H1 (cell line): ENCODE measurements around the gene SLC2A11. TPM values are rescaled to one million over a fixed set of nuclear protein-coding genes. Genes with fewer than 3 reads are reported as not detected.

Source experiments
- CTCF ChIA-PET: fragments of 300-600 bp; sonication (Branson Sonifier 250); formaldehyde crosslinking; loops from one replicate; lab custom pipeline; 2021; ENCODE audit not compliant: partially characterized antibody; lab: Charles Lee
- POLR2A ChIA-PET: fragments of 300-600 bp; sonication (Branson Sonifier 250); formaldehyde crosslinking; loops from one replicate; lab custom pipeline; 2021; ENCODE audit warnings: inconsistent platforms; ENCODE audit not compliant: partially characterized antibody; lab: Charles Lee
- DNase-seq, 2 experiments: peaks; one replicate each; pipeline versions ENCODE4 v3.0.0 to v3.0.0-alpha.2; 2010 to 2022; ENCODE audit warnings: low spot score in 2 of 2, low read depth in 1 of 2, mixed read lengths in 1 of 2
- FAIRE-seq: peaks from 2 replicates; lab custom pipeline; 2011; peaks lifted over from hg19 to GRCh38; lab: Jason Lieb, UNC
- H2AFZ ChIP-seq: 2 replicates; pipeline ENCODE4 v1.8.1; 2012; ENCODE audit warnings: low read length, inconsistent platforms
- H2AK5ac ChIP-seq: 2 replicates; pipeline ENCODE4 v1.6.1; 2013; ENCODE audit warnings: low read depth, low read length
- H2BK120ac ChIP-seq: replicated peaks from 2 replicates; pipeline ENCODE3; 2013; ENCODE audit warnings: low read depth, low read length, inconsistent platforms
- H2BK12ac ChIP-seq: 2 replicates; pipeline ENCODE4 v1.6.1; 2013; ENCODE audit warnings: low read depth, low read length
- H2BK15ac ChIP-seq: 2 replicates; pipeline ENCODE4 v1.6.1; 2013; ENCODE audit warnings: low read length
- H2BK20ac ChIP-seq: 2 replicates; pipeline ENCODE4 v1.6.1; 2013; ENCODE audit warnings: low read length
- H2BK5ac ChIP-seq: 2 replicates; pipeline ENCODE4 v1.6.1; 2013; ENCODE audit warnings: low read depth, low read length
- H3K14ac ChIP-seq: 2 replicates; pipeline ENCODE4 v1.6.1; 2013; ENCODE audit warnings: inconsistent platforms; ENCODE audit not compliant: insufficient read length
- H3K18ac ChIP-seq: 2 replicates; pipeline ENCODE4 v1.6.1; 2013; ENCODE audit warnings: low read length; ENCODE audit errors: extremely low read depth
- H3K23ac ChIP-seq: 2 replicates; pipeline ENCODE4 v1.6.1; 2013; ENCODE audit warnings: inconsistent platforms; ENCODE audit not compliant: insufficient read length
- H3K23me2 ChIP-seq: 2 replicates; pipeline ENCODE4 v1.6.1; 2013; ENCODE audit warnings: low read depth, low read length
- H3K27ac ChIP-seq: 2 replicates; pipeline ENCODE4 v1.6.1; 2011; ENCODE audit warnings: low read depth, low read length, inconsistent platforms
- H3K27me3 ChIP-seq, 4 experiments: replicated peaks in 1 of 4; 1 replicate in 1 of 4; 2 replicates in 3 of 4; pipeline versions ENCODE4 v1.6.1 to v1.8.1; 2011 to 2013; ENCODE audit warnings: low read length in 3 of 4, mild to moderate bottlenecking in 3 of 4, inconsistent platforms in 2 of 4, mixed read lengths in 2 of 4, moderate library complexity in 1 of 4; ENCODE audit not compliant: control insufficient read depth in 3 of 4, insufficient read depth in 3 of 4; ENCODE audit errors: extremely low read depth in 1 of 4
- H3K36me3 ChIP-seq, 4 experiments: 2 replicates each; pipeline versions ENCODE4 v1.6.1 to v1.8.1; 2011 to 2013; ENCODE audit warnings: mild to moderate bottlenecking in 4 of 4, low read length in 3 of 4, moderate library complexity in 2 of 4, control low read depth in 1 of 4, inconsistent platforms in 1 of 4; ENCODE audit not compliant: insufficient read depth in 4 of 4, control insufficient read depth in 2 of 4
- H3K4ac ChIP-seq: replicated peaks from 2 replicates; pipeline ENCODE3; 2013; ENCODE audit warnings: low read length, low read depth, mixed read lengths, inconsistent platforms; ENCODE audit not compliant: insufficient read length
- H3K4me1 ChIP-seq, 4 experiments: replicated peaks in 1 of 4; 1 replicate in 1 of 4; 2 replicates in 3 of 4; pipeline versions ENCODE4 v1.6.1 to v1.8.1; 2011 to 2013; ENCODE audit warnings: low read length in 3 of 4, inconsistent platforms in 2 of 4, mixed read lengths in 1 of 4; ENCODE audit not compliant: insufficient read depth in 4 of 4, control insufficient read depth in 3 of 4
- H3K4me2 ChIP-seq, 2 experiments: 2 replicates each; pipeline versions ENCODE4 v1.6.1 to v1.8.1; 2011 to 2013; ENCODE audit warnings: low read depth in 2 of 2, low read length in 2 of 2, control low read depth in 1 of 2, inconsistent platforms in 1 of 2, mild to moderate bottlenecking in 1 of 2; ENCODE audit not compliant: insufficient read depth in 1 of 2
- H3K4me3 ChIP-seq, 4 experiments: fragments of 200-600, 300-600 bp in 1 of 4; sonication (generic), shearing (Covaris generic), sonication (Bioruptor Twin) in 1 of 4; 2 replicates each; pipeline versions ENCODE4 v1.5.1 to v1.8.1; 2011 to 2016; ENCODE audit warnings: low read length in 4 of 4, low read depth in 3 of 4, control low read depth in 2 of 4, inconsistent platforms in 2 of 4, mild to moderate bottlenecking in 2 of 4, mixed read lengths in 1 of 4, moderate library complexity in 1 of 4; ENCODE audit not compliant: insufficient read depth in 2 of 4; ENCODE audit errors: extremely low read depth in 1 of 4
- H3K56ac ChIP-seq: replicated peaks from 2 replicates; pipeline ENCODE3; 2013; ENCODE audit warnings: low read depth, mild to moderate bottlenecking, mixed read lengths, low read length, inconsistent platforms; ENCODE audit not compliant: insufficient read length
- H3K79me1 ChIP-seq: 2 replicates; pipeline ENCODE4 v1.6.1; 2013; ENCODE audit warnings: low read depth, low read length, control low read depth
- H3K79me2 ChIP-seq, 2 experiments: 2 replicates each; pipeline versions ENCODE4 v1.6.1 to v1.8.1; 2012 to 2013; ENCODE audit warnings: low read length in 2 of 2, mild to moderate bottlenecking in 2 of 2, inconsistent platforms in 1 of 2; ENCODE audit not compliant: insufficient read depth in 2 of 2, control insufficient read depth in 1 of 2
- H3K9ac ChIP-seq, 4 experiments: replicated peaks in 1 of 4; 1 replicate in 1 of 4; 2 replicates in 3 of 4; pipeline versions ENCODE4 v1.6.1 to v1.8.1; 2011 to 2013; ENCODE audit warnings: low read depth in 3 of 4, low read length in 3 of 4, control low read depth in 2 of 4, mild to moderate bottlenecking in 2 of 4, moderate library complexity in 2 of 4, inconsistent platforms in 1 of 4; ENCODE audit errors: extremely low read depth in 1 of 4
- H3K9me3 ChIP-seq, 2 experiments: 2 replicates each; pipeline versions ENCODE4 v1.6.1 to v1.8.1; 2012 to 2013; ENCODE audit warnings: mild to moderate bottlenecking in 2 of 2, moderate library complexity in 2 of 2, control low read depth in 1 of 2, inconsistent platforms in 1 of 2, low read depth in 1 of 2, low read length in 1 of 2, mixed read lengths in 1 of 2; ENCODE audit not compliant: insufficient read depth in 2 of 2
- H4K20me1 ChIP-seq, 2 experiments: replicated peaks in 1 of 2; 2 replicates each; pipeline versions ENCODE3 to v1.8.1; 2011 to 2013; ENCODE audit warnings: inconsistent platforms in 2 of 2, low read length in 2 of 2, mild to moderate bottlenecking in 1 of 2; ENCODE audit not compliant: insufficient read depth in 2 of 2, control insufficient read depth in 1 of 2
- H4K5ac ChIP-seq: 2 replicates; pipeline ENCODE4 v1.6.1; 2013; ENCODE audit warnings: low read length, low read depth, mixed read lengths, inconsistent platforms; ENCODE audit not compliant: insufficient read length
- H4K8ac ChIP-seq: 2 replicates; pipeline ENCODE4 v1.8.0; 2013; ENCODE audit warnings: mild to moderate bottlenecking, moderate library complexity, low read length, inconsistent platforms; ENCODE audit not compliant: insufficient read depth; ENCODE audit errors: extremely low read depth
- H4K91ac ChIP-seq: replicated peaks from 2 replicates; pipeline ENCODE3; 2013; ENCODE audit warnings: low read length, mixed read lengths, inconsistent platforms; ENCODE audit not compliant: insufficient read length
- ASH2L ChIP-seq: fragments of 200-600, 300-600 bp; sonication (generic); IDR thresholded peaks from one replicate; pipeline ENCODE4 v1.7.1; 2017; ENCODE audit warnings: low read length
- CHD2 ChIP-seq: IDR thresholded peaks from 2 replicates; pipeline ENCODE4 v1.6.1; 2012; ENCODE audit warnings: low read length, improper control_type of control experiment
- FOSL1 ChIP-seq: IDR thresholded peaks from 2 replicates; pipeline ENCODE4 v1.6.1; 2011; ENCODE audit warnings: mild to moderate bottlenecking, low read depth, low read length, moderate library complexity; ENCODE audit not compliant: insufficient read depth
- MAFK ChIP-seq: IDR thresholded peaks from 2 replicates; pipeline ENCODE4 v1.6.1; 2012; ENCODE audit warnings: low read depth, mild to moderate bottlenecking, improper control_type of control experiment, low read length
- NANOG ChIP-seq: IDR thresholded peaks from 2 replicates; pipeline ENCODE4 v1.6.1; 2011; ENCODE audit warnings: low read length, low read depth, mild to moderate bottlenecking, inconsistent platforms; ENCODE audit not compliant: insufficient read depth, poor library complexity, severe bottlenecking
- RBBP5 ChIP-seq: IDR thresholded peaks from 2 replicates; pipeline ENCODE4 v1.7.1; 2012; ENCODE audit warnings: low read depth, mild to moderate bottlenecking, inconsistent platforms, low read length, moderate library complexity, borderline replicate concordance
- RNF2 ChIP-seq: fragments of 200-900, 300-1000 bp; sonication (generic); IDR thresholded peaks from 2 replicates; pipeline ENCODE4 v1.7.1; 2016; ENCODE audit warnings: borderline replicate concordance, low read depth, mild to moderate bottlenecking, antibody characterized with exemption, low read length; ENCODE audit not compliant: poor library complexity, severe bottlenecking; ENCODE audit errors: missing control alignments
- SP4 ChIP-seq: IDR thresholded peaks from 2 replicates; pipeline ENCODE4 v1.6.1; 2012; ENCODE audit warnings: low read length, inconsistent platforms
- WGBS, 2 experiments: shearing (Covaris generic) in 1 of 2; methylation state at CpG; one replicate each; pipeline versions ENCODE4 v1.1.6 to v1.1.7; 2013 to 2015; ENCODE audit warnings: low lambda C conversion rate in 2 of 2, mixed read lengths in 2 of 2, inconsistent platforms in 1 of 2, low coverage in 1 of 2, missing lambda C conversion rate in 1 of 2; ENCODE audit not compliant: insufficient replicate concordance in 2 of 2, insufficient coverage in 1 of 2, insufficient read length in 1 of 2; ENCODE audit errors: extremely low coverage in 1 of 2, missing lambda C conversion rate in 1 of 2; 5-methylcytosine and 5-hydroxymethylcytosine counted together
- polyA plus RNA-seq, 7 experiments: library from polyadenylated mRNA; depleted of rRNA in 3 of 7; stranded (reverse) in 5 of 7; unstranded in 2 of 7; fragments of >200 nt in 5 of 7; fragments of 200-250 nt in 2 of 7; gene quantifications; 1 replicate in 5 of 7; 2 replicates in 1 of 7; 4 replicates in 1 of 7; pipeline versions ENCODE4 v1.2.1 to v1.2.3, GENCODE V29; 2011 to 2013; ENCODE audit warnings: missing spikeins in 2 of 7, mixed read lengths in 2 of 7
- total RNA-seq: library from RNA; stranded (reverse); fragmentation: NEBNext Ultra II Directional; extraction: Animal tissue kit (Norgen Biotek cat#: 25700); gene quantifications from 2 replicates; pipeline ENCODE4 v1.2.1, GENCODE V29; 2021

The SLC2A11 gene
- total and polyA plus RNA-seq, 2 of the 8 experiments (the other 6 are each of a cell fraction or from before 2014, with no cell fraction given) = 10.7 to 12.5 TPM

- no peak overlapping the region for H2BK5ac ChIP-seq
These were observed 43.9 kb downstream of the SLC2A11 start for GRCh38 chr22:23901600-23901999.

More at GRCh38 chr22:23901600-23901999, 43.9 kb downstream of the SLC2A11 start:
- H3K23me2 ChIP-seq = no peaks in the 10 kb centered on the region
- no peak for FAIRE-seq
- H3K56ac ChIP-seq = no peak overlapping the region
- H3K79me2 ChIP-seq = no peaks in the 10 kb centered on the region
- no peak overlapping the region for H2BK20ac ChIP-seq
- H3K9me3 ChIP-seq = peaks cover 2 to 5% of the 10 kb centered on the region in 2 experiments; a peak in 1 of 4 replicates
- H3K79me1 ChIP-seq = no peaks in the 10 kb centered on the region; the same call in 1 of the 2 replicates
- H3K4me1 ChIP-seq = peaks cover 0 to 14% (median 6%) of the 10 kb centered on the region in 4 experiments; a peak in 5 of 7 replicates
- H3K9ac ChIP-seq = no peak overlapping the region
- H3K23ac ChIP-seq = no peak overlapping the region
- peaks cover 5 to 6% of the 10 kb centered on the region in 2 experiments for H4K20me1 ChIP-seq
- no peak overlapping the region for H3K18ac ChIP-seq
- no peak overlapping the region for H4K8ac ChIP-seq
- H2AK5ac ChIP-seq = no peak overlapping the region
- WGBS, 2 experiments = 82% methylated on average over 4 of the region's 4 CpGs; no CpG with 5 or more reads in 1 of the 2 experiments
- no peak overlapping the region for H4K5ac ChIP-seq
- H3K36me3 ChIP-seq = peaks cover 5 to 9% (median 8%) of the 10 kb centered on the region in 4 experiments; a peak in 7 of 8 replicates
- peaks cover 0 to 3% (median under 1%) of the 10 kb centered on the region in 4 experiments; a peak in 3 of 7 replicates for H3K27me3 ChIP-seq
- no peak overlapping the region for H4K91ac ChIP-seq
- no peak overlapping the region for H3K14ac ChIP-seq
- TF ChIP-seq MAFK (no peak), CHD2 (no peak), RBBP5 (no peak), SP4 (no peak), RNF2 (no peak), FOSL1 (no peak), NANOG (no peak), ASH2L (no peak)
- H2BK120ac ChIP-seq = no peak overlapping the region
- no peak overlapping the region for H2AFZ ChIP-seq
- no peak overlapping the region for H2BK12ac ChIP-seq
- no peak overlapping the region for H3K4ac ChIP-seq
- POLR2A ChIA-PET = interaction anchor here (2.4 to 4.1 kb wide), 2 partner anchors 12 to 45 kb away, joined by 6 to 15 read pairs; partner anchors contain the start of gene SLC2A11
- CTCF ChIA-PET = interaction anchor here (1.0 to 2.2 kb wide), 2 partner anchors 9 to 29 kb away, joined by 3 to 8 read pairs; no protein-coding TSS in a partner anchor
- no peak for DNase-seq
- H2BK15ac ChIP-seq = no peak overlapping the region
- no peak overlapping the region for H3K4me3 ChIP-seq
- no peak overlapping the region for H3K4me2 ChIP-seq
- H3K27ac ChIP-seq = no peak overlapping the region
